ENCODE data around the gene MBD3L3. TPM values are rescaled to one million over a fixed set of nuclear protein-coding genes. Genes with fewer than 3 reads are reported as not detected.
"Not testable (repeated sequence)": the region's sequence is repeated elsewhere in the genome, so short reads cannot be mapped to it uniquely, and the experiment has no call there.

The MBD3L3 gene
- total RNA-seq, 1 donor from 2014 or later, result not detected

DNA sequence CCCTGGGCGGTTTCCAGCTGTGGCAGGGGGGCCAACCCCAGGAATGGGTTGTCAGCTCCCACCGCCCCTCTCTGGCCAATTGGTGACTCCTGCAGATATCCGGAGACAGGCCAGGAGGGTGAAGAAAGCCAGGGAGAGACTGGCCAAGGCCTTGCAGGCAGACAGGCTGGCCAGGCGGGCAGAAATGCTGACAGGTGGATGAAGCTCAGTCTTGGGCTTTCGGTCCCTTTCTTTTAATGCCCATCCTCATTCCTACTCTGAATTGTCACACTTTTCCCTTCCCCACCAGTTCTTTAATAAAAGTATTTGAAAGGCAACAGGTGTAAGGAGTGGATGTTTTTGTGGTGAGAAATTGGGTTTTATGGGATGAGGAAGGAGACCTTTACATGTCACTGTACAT is 7.1 kb downstream of the MBD3L3 start:
- H3K27me3 ChIP-seq (ENCODE audit: low read depth); H3K4me1 ChIP-seq; H3K36me3 ChIP-seq; H3K27ac ChIP-seq; ATAC-seq; H3K4me3 ChIP-seq; H3K9me3 ChIP-seq; DNase-seq; intact Hi-C loops (cut with DNase I): not testable (repeated sequence)

DNA sequence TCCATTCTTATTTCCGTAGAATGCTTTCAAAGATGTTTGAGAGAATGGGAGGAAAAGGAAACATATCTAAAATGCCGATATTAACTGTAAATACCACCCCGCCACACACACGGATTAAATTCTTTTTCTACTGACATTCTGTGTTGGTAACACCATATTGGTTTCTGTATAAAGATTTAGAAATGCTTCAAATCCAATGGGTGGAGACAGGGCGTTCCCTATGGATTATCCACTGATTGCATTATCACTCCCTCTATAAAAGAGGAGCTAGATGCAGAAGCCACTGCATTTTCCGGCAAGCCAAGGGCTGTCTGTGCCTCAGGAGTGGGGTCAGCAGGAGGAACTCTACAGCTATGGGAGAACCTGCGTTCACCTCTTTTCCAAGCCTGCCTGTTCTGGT is 9.5 kb downstream of the MBD3L3 start, which contains the start of gene MBD3L2:
TSS of gene MBD3L2 (plus strand) at position 301 of the 400 bp plus-strand sequence. CDS start at position 354, 53 bp downstream.
- H3K36me3 ChIP-seq; ATAC-seq; H3K27me3 ChIP-seq (ENCODE audit: low read depth); H3K27ac ChIP-seq; H3K9me3 ChIP-seq; H3K4me1 ChIP-seq; DNase-seq; H3K4me3 ChIP-seq; intact Hi-C loops (cut with DNase I): not testable (repeated sequence)

DNA sequence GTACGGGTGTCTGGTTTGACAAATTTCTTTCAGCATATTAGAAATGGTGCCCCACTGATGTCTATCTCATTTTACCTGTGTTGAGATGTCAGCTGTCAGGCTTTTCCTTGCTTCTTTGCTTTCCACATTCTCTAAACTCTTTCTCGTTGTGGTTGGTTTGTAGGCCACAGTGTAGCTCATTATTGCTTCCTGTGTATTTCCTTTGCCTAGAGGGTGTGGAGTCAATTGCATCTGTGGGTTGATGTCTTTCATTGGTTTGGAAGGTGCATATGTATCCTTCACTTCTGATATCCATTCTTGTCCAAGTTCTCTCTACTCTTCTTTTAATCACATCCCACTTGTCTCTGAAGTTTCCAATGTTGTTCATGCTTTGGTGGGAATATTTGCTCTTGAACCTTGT is 16.9 kb downstream of the MBD3L3 start:
- ATAC-seq, H3K4me3 ChIP-seq: not testable (repeated sequence)

DNA sequence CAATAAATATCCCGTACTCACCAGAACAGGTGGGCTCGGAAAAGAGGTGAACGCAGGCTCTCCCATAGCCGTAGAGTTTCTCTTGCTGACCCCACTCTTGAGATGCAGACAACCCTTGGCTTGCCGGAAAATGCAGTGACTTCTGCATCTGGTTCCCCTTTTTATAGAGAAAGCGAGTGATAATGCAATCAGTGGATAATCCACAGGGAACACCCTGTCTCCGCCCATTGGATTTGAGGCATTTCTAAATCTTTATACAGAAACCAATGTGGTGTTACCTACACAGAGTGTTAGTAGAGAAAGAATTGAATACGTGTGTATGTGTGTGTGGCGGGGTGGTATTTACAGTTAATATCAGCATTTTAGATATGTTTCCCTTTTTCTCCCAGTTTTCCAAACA is 18.4 kb downstream of the MBD3L3 start, which contains the start of gene MBD3L4:
TSS of gene MBD3L4 (minus strand) at position 101 of the 400 bp plus-strand sequence. CDS start at position 66, 35 bp downstream.
- H3K27me3 ChIP-seq (ENCODE audit: low read depth); ATAC-seq: not testable (repeated sequence)

More for the DNA sequence above, 16.9 kb downstream of the MBD3L3 start:
- H3K4me1 ChIP-seq; intact Hi-C loops (cut with DNase I); DNase-seq; H3K27ac ChIP-seq; H3K9me3 ChIP-seq; H3K36me3 ChIP-seq; H3K27me3 ChIP-seq (ENCODE audit: low read depth): not testable (repeated sequence)

DNA sequence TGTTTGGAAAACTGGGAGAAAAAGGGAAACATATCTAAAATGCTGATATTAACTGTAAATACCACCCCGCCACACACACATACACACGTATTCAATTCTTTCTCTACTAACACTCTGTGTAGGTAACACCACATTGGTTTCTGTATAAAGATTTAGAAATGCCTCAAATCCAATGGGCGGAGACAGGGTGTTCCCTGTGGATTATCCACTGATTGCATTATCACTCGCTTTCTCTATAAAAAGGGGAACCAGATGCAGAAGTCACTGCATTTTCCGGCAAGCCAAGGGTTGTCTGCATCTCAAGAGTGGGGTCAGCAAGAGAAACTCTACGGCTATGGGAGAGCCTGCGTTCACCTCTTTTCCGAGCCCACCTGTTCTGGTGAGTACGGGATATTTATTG is 28.2 kb downstream of the MBD3L3 start, which contains the start of gene MBD3L5:
TSS of gene MBD3L5 (plus strand) at position 301 of the 400 bp plus-strand sequence. CDS start at position 335, 34 bp downstream.
- DNase-seq; ATAC-seq; intact Hi-C loops (cut with DNase I); H3K9me3 ChIP-seq; H3K4me1 ChIP-seq; H3K4me3 ChIP-seq; H3K36me3 ChIP-seq; H3K27ac ChIP-seq; H3K27me3 ChIP-seq (ENCODE audit: low read depth): not testable (repeated sequence)

More for the DNA sequence above, 18.4 kb downstream of the MBD3L3 start, which contains the start of gene MBD3L4:
- H3K4me1 ChIP-seq; H3K27ac ChIP-seq; H3K36me3 ChIP-seq; H3K9me3 ChIP-seq; H3K4me3 ChIP-seq; DNase-seq; intact Hi-C loops (cut with DNase I): not testable (repeated sequence)

DNA sequence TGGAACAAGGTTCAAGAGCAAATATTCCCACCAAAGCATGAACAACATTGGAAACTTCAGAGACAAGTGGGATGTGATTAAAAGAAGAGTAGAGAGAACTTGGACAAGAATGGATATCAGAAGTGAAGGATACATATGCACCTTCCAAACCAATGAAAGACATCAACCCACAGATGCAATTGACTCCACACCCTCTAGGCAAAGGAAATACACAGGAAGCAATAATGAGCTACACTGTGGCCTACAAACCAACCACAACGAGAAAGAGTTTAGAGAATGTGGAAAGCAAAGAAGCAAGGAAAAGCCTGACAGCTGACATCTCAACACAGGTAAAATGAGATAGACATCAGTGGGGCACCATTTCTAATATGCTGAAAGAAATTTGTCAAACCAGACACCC is 29.7 kb downstream of the MBD3L3 start:
- H3K36me3 ChIP-seq; H3K4me3 ChIP-seq; H3K27ac ChIP-seq; H3K4me1 ChIP-seq; ATAC-seq; H3K9me3 ChIP-seq; H3K27me3 ChIP-seq (ENCODE audit: low read depth); intact Hi-C loops (cut with DNase I); DNase-seq: not testable (repeated sequence)

DNA sequence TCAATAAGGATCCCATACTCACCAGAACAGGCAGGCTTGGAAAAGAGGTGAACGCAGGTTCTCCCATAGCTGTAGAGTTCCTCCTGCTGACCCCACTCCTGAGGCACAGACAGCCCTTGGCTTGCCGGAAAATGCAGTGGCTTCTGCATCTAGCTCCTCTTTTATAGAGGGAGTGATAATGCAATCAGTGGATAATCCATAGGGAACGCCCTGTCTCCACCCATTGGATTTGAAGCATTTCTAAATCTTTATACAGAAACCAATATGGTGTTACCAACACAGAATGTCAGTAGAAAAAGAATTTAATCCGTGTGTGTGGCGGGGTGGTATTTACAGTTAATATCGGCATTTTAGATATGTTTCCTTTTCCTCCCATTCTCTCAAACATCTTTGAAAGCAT is 37.1 kb downstream of the MBD3L3 start, which contains the start of gene MBD3L2B:
TSS of gene MBD3L2B (minus strand) at position 101 of the 400 bp plus-strand sequence. CDS start at position 67, 34 bp downstream.
- H3K27ac ChIP-seq; ATAC-seq; H3K36me3 ChIP-seq; H3K27me3 ChIP-seq (ENCODE audit: low read depth); H3K4me3 ChIP-seq; H3K9me3 ChIP-seq; H3K4me1 ChIP-seq; intact Hi-C loops (cut with DNase I); DNase-seq: not testable (repeated sequence)

DNA sequence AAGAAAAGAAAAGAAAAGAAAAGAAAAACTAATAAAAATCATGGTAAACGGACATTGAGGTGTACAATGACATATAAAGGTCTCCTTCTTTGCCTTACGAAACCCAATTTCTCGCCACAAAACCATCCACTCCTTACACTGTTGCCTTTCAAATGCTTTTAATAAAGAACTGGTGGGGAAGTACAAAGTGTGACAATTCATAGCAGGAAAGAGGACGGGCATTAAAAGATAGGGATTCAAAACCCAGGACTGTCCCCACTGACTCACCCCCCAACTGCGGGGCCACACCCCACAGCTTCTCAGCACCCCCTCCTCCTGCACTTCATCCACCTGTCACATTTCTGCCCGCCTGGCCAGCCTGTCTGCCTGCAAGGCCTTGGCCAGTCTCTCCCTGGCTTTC is 39.6 kb downstream of the MBD3L3 start:
- Histone ChIP-seq H3K4me3 (no peak overlapping the region), H3K4me1 (peaks cover 4% of the 10 kb centered on the region), H3K27ac (no peak overlapping the region), H3K36me3 (no peaks in the 10 kb centered on the region), H3K9me3 (no peaks in the 10 kb centered on the region), H3K27me3 (ENCODE audit: low read depth) (no peaks in the 10 kb centered on the region)
- TF ChIP-seq, protein P1, sequence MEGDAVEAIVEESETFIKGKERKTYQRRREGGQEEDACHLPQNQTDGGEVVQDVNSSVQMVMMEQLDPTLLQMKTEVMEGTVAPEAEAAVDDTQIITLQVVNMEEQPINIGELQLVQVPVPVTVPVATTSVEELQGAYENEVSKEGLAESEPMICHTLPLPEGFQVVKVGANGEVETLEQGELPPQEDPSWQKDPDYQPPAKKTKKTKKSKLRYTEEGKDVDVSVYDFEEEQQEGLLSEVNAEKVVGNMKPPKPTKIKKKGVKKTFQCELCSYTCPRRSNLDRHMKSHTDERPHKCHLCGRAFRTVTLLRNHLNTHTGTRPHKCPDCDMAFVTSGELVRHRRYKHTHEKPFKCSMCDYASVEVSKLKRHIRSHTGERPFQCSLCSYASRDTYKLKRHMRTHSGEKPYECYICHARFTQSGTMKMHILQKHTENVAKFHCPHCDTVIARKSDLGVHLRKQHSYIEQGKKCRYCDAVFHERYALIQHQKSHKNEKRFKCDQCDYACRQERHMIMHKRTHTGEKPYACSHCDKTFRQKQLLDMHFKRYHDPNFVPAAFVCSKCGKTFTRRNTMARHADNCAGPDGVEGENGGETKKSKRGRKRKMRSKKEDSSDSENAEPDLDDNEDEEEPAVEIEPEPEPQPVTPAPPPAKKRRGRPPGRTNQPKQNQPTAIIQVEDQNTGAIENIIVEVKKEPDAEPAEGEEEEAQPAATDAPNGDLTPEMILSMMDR (IDR thresholded peaks at IDR 0.05), result no peak
- intact Hi-C loops (cut with DNase I), result no loop called here
- no peak for ATAC-seq
- no peak for DNase-seq

DNA sequence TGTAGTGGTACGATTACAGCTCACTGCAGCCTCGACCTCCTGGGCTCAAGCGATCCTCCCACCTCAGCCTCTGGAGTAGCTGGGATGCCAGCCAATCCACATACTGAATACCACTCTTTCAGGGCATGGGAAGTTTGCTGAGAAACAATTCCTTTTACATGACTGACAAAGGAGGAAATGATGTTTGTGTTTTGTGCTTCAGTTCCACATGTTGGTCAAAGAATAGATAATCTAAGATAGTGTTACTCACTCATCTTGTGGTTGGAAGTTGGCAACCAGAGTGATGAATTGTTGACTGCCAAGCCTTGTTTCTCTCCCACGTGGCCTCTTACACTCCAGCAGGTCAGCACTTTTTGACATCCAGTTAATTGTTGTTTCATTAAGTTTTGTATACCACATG is 44.8 kb downstream of the MBD3L3 start:
- Histone ChIP-seq H3K27me3 (ENCODE audit: low read depth) (peaks cover 5% of the 10 kb centered on the region), H3K4me1 (peaks cover 4% of the 10 kb centered on the region), H3K36me3 (no peaks in the 10 kb centered on the region), H3K9me3 (no peaks in the 10 kb centered on the region), H3K27ac (no peak overlapping the region), H3K4me3 (no peak overlapping the region)
- TF ChIP-seq, protein P1 (IDR thresholded peaks at IDR 0.05), result no peak
- ATAC-seq, result peak; percentile 57 to 77
- no peak for DNase-seq
- intact Hi-C loops (cut with DNase I), result no loop called here
